ENCODE data around the gene IMPA2.
A peak's percentile ranks its signal among the peaks of the same experiment; 100 is the strongest.

GRCh38 chr18:11995445-11996189, 14.3 kb downstream of the IMPA2 start:
- peak; percentile 92 for TF ChIP-seq CTCF (IDR thresholded peaks at IDR 0.05; ENCODE audit: low read depth, low read length)
- no peak for TF ChIP-seq EZH2phosphoT487 (IDR thresholded peaks at IDR 0.05; ENCODE audit: low read depth)

Measured in OCI-LY3 (cell line).